Upper lobe of left lung (tissue), 4 donors: ENCODE data around the gene KMT2C.

Experiments
- EP300 ChIP-seq, 4 donors: sonication (generic); formaldehyde crosslinking; IDR thresholded peaks; one replicate each; pipeline ENCODE4 v1.5.1; 2017; ENCODE audit warnings: antibody characterized with exemption in 4 of 4, control low read depth in 2 of 4
- POLR2AphosphoS5 ChIP-seq, 2 donors: sonication (generic); formaldehyde crosslinking; IDR thresholded peaks; one replicate each; pipeline ENCODE4 v1.5.1; 2017; ENCODE audit warnings: antibody characterized with exemption in 2 of 2
- TF ChIP-seq, protein P1 (sequence below), 6 experiments: fragments of 450-650 bp in 4 of 6; fragments of 200-600 bp in 2 of 6; sonication (generic) in 2 of 6; IDR thresholded peaks; one replicate each; pipeline ENCODE4 v1.5.1; 2016 to 2019; ENCODE audit warnings: antibody characterized with exemption in 6 of 6

DNA sequence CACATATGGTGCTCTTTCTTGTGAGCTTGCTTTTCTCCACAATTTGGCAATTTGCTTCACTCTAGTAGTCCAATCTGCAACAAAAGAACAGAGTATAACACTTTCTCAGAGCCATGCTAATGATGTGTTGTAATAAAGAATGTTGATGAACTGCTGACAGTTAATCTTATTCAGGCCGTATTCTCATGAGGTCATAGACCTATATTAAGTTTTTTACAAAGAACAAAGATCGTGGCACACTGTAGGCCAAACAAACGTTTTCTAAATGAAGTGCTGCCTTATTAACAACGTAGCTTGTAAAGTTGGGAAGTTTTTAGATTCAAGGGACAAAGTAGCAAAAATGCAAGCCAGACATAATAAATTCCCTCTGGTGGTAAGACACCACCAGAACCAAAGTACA lies 250.2 kb downstream of the KMT2C start:
- TF ChIP-seq, protein P1, sequence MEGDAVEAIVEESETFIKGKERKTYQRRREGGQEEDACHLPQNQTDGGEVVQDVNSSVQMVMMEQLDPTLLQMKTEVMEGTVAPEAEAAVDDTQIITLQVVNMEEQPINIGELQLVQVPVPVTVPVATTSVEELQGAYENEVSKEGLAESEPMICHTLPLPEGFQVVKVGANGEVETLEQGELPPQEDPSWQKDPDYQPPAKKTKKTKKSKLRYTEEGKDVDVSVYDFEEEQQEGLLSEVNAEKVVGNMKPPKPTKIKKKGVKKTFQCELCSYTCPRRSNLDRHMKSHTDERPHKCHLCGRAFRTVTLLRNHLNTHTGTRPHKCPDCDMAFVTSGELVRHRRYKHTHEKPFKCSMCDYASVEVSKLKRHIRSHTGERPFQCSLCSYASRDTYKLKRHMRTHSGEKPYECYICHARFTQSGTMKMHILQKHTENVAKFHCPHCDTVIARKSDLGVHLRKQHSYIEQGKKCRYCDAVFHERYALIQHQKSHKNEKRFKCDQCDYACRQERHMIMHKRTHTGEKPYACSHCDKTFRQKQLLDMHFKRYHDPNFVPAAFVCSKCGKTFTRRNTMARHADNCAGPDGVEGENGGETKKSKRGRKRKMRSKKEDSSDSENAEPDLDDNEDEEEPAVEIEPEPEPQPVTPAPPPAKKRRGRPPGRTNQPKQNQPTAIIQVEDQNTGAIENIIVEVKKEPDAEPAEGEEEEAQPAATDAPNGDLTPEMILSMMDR (IDR thresholded peaks at IDR 0.05) = no peak
- TF ChIP-seq EP300 (IDR thresholded peaks at IDR 0.05) = no peak
- TF ChIP-seq POLR2AphosphoS5 (IDR thresholded peaks at IDR 0.05) = no peak
